OCI-LY7 (cell line): Measurements from ENCODE around the gene SH3RF3.

Experiments used
- EZH2phosphoT487 ChIP-seq: fragments of 200-600 bp; sonication (generic); IDR thresholded peaks from 2 replicates; pipeline ENCODE4 v1.6.1; 2018; ENCODE audit warnings: low read depth, borderline replicate concordance, mild to moderate bottlenecking, mixed run types, antibody characterized with exemption, low read length, moderate library complexity, mixed read lengths
- TF ChIP-seq, protein P1 (sequence below): fragments of 200-600 bp; sonication (generic); conservative IDR thresholded peaks from 2 replicates; pipeline ENCODE4 v1.5.1; 2014; ENCODE audit warnings: mild to moderate bottlenecking, antibody characterized with exemption, low read length, moderate library complexity, mixed read lengths

DNA sequence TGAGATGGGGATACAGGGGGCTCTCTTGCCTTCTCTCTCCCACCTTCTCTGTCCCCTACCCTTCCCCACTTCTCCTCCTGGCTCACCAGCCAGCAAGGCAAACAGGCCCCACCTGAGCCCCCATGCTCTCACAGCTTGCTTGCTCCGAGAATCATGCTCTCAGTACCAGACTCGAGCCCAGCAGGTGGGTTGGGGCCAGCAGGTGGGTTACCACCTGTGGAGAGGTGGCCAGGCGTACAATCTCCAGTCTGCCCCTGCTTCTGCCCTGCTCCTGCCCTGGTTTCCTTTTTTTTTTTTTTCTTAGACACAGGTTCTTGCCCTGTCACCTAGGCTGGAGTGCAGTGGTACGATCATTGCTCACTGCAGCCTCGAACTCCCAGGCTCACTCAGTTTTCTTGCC, 214.5 kb downstream of the SH3RF3 start:
- TF ChIP-seq, protein P1, sequence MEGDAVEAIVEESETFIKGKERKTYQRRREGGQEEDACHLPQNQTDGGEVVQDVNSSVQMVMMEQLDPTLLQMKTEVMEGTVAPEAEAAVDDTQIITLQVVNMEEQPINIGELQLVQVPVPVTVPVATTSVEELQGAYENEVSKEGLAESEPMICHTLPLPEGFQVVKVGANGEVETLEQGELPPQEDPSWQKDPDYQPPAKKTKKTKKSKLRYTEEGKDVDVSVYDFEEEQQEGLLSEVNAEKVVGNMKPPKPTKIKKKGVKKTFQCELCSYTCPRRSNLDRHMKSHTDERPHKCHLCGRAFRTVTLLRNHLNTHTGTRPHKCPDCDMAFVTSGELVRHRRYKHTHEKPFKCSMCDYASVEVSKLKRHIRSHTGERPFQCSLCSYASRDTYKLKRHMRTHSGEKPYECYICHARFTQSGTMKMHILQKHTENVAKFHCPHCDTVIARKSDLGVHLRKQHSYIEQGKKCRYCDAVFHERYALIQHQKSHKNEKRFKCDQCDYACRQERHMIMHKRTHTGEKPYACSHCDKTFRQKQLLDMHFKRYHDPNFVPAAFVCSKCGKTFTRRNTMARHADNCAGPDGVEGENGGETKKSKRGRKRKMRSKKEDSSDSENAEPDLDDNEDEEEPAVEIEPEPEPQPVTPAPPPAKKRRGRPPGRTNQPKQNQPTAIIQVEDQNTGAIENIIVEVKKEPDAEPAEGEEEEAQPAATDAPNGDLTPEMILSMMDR, result no peak
- no peak for TF ChIP-seq EZH2phosphoT487
